DND-41 (cell line): Measurements from ENCODE around the gene PLXDC1.

ENCODE experiments used
- ATAC-seq: fragments of 200-7000 bp; cut with Tn5 transposase; 3 replicates; pipeline ENCODE4 v1.9.1; 2021; ENCODE audit warnings: low read depth; ENCODE audit not compliant: insufficient read depth
- DNase-seq: peaks from one replicate; pipeline ENCODE4 v3.0.0-alpha.2; 2020
- H2AFZ ChIP-seq: 2 replicates; pipeline ENCODE4 v1.6.0; 2012; ENCODE audit warnings: low read depth, low read length
- H3K27ac ChIP-seq: 2 replicates; pipeline ENCODE4 v1.5.1; 2012; ENCODE audit warnings: low read length, inconsistent platforms
- H3K27me3 ChIP-seq: fragments of 200-600 bp; sonication (generic); 2 replicates; pipeline ENCODE4 v1.6.0; 2012; ENCODE audit warnings: low read length, mild to moderate bottlenecking, inconsistent platforms; ENCODE audit not compliant: insufficient read depth, poor library complexity
- H3K36me3 ChIP-seq: 2 replicates; pipeline ENCODE4 v1.5.1; 2012; ENCODE audit warnings: low read length, inconsistent platforms; ENCODE audit not compliant: insufficient read depth
- H3K4me1 ChIP-seq: 2 replicates; pipeline ENCODE4 v1.5.1; 2012; ENCODE audit warnings: mild to moderate bottlenecking, low read length; ENCODE audit not compliant: insufficient read depth
- H3K4me2 ChIP-seq: 2 replicates; pipeline ENCODE4 v1.6.0; 2012; ENCODE audit warnings: mild to moderate bottlenecking, moderate library complexity, low read length, inconsistent platforms; ENCODE audit not compliant: insufficient read depth
- H3K4me3 ChIP-seq, 2 experiments: fragments of 200-600 bp in 1 of 2; shearing (Covaris generic) in 1 of 2; 2 replicates each; pipeline ENCODE4 v1.5.1; 2012 to 2016; ENCODE audit warnings: inconsistent platforms in 2 of 2, low read length in 2 of 2, mild to moderate bottlenecking in 2 of 2, low read depth in 1 of 2, moderate library complexity in 1 of 2
- H3K79me2 ChIP-seq: 2 replicates; pipeline ENCODE4 v1.6.0; 2012; ENCODE audit warnings: low read length, inconsistent platforms; ENCODE audit not compliant: insufficient read depth
- H3K9ac ChIP-seq: 2 replicates; pipeline ENCODE4 v1.6.0; 2012; ENCODE audit warnings: low read depth, mild to moderate bottlenecking, inconsistent platforms, low read length, moderate library complexity
- H3K9me3 ChIP-seq: 2 replicates; pipeline ENCODE4 v1.5.1; 2012; ENCODE audit warnings: low read length, moderate library complexity, mild to moderate bottlenecking, inconsistent platforms; ENCODE audit not compliant: insufficient read depth, severe bottlenecking
- H4K20me1 ChIP-seq: 2 replicates; pipeline ENCODE4 v1.6.0; 2012; ENCODE audit warnings: low read length; ENCODE audit not compliant: insufficient read depth
- EZH2 ChIP-seq: IDR thresholded peaks from 3 replicates; pipeline ENCODE4 v1.6.1; 2012; ENCODE audit warnings: borderline replicate concordance, low read depth, mild to moderate bottlenecking, moderate library complexity, low read length, inconsistent platforms; ENCODE audit not compliant: severe bottlenecking
- TF ChIP-seq, protein P1 (sequence below): IDR thresholded peaks from 2 replicates; pipeline ENCODE4 v1.5.1; 2012; ENCODE audit warnings: borderline replicate concordance, low read length, moderate library complexity, mild to moderate bottlenecking; ENCODE audit not compliant: poor library complexity, severe bottlenecking; ENCODE audit errors: extremely low read depth

The PLXDC1 gene

DNA sequence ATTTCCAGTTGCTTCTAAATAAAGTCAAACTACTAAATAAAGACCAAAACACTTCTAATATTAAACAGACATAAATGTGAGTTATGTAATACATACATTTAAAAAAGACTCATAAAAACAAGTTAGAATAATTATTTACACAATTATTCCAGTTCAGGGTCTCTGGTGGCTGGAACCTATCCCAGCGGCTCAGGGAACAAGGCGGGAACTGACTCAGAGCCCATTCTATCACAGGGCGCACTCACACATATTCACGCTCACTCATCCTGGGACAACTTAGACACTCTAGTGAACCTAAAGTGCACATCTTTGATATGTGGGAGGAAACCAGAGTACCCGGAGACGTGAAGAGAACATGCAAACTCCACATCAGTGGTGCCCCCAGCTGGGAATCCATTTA, 25.0 kb downstream of the PLXDC1 start:
- Histone ChIP-seq H3K9me3 (no peaks in the 10 kb centered on the region), H3K27ac (no peak overlapping the region), H3K4me3 (no peak overlapping the region), H3K4me2 (no peak overlapping the region), H3K4me1 (no peaks in the 10 kb centered on the region), H3K9ac (no peak overlapping the region), H4K20me1 (no peaks in the 10 kb centered on the region), H3K27me3 (no peaks in the 10 kb centered on the region), H3K79me2 (no peaks in the 10 kb centered on the region), H3K36me3 (no peaks in the 10 kb centered on the region), H2AFZ (no peak overlapping the region)
- DNase-seq: no peak
- TF ChIP-seq EZH2: no peak
- TF ChIP-seq, protein P1, sequence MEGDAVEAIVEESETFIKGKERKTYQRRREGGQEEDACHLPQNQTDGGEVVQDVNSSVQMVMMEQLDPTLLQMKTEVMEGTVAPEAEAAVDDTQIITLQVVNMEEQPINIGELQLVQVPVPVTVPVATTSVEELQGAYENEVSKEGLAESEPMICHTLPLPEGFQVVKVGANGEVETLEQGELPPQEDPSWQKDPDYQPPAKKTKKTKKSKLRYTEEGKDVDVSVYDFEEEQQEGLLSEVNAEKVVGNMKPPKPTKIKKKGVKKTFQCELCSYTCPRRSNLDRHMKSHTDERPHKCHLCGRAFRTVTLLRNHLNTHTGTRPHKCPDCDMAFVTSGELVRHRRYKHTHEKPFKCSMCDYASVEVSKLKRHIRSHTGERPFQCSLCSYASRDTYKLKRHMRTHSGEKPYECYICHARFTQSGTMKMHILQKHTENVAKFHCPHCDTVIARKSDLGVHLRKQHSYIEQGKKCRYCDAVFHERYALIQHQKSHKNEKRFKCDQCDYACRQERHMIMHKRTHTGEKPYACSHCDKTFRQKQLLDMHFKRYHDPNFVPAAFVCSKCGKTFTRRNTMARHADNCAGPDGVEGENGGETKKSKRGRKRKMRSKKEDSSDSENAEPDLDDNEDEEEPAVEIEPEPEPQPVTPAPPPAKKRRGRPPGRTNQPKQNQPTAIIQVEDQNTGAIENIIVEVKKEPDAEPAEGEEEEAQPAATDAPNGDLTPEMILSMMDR: no peak
- ATAC-seq: no peak

DNA sequence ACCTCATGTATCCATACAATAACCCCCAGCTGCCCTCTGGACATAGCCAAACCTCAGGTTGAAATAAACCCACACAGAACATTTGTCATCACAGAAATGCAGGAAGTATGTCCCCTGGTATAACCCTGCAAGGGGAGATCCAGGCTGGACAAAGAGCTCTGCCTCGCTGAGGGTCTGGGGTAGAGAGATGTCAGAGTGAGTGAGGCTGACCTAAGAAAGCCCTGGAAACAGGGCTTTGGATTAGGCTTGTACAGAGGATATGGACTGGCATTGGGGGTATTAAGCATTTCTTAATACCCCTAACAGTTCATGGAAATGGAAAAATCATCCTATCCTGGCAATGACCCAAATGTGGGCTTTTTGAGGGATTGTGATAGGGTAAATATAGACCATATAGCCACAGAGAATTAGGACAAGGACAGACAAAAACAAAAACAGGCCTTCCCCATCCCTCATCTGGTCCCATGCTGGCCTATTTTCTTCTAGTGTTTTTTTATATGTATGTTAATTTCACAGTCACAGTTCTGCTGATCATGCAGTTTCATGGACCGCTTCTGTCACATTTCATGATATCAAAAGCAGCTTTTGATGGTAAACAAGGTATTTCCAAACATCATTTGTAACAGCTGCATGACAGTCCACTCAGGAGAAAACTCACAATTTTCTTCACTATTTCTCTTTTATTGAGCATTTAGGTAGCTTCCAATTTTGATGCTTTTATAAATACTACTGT, 26.1 kb downstream of the PLXDC1 start:
- ATAC-seq: no peak
- no peak overlapping the region for H2AFZ ChIP-seq
- TF ChIP-seq EZH2: no peak
- TF ChIP-seq, protein P1: no peak
- no peak overlapping the region for H3K27ac ChIP-seq
- H3K4me2 ChIP-seq: no peak overlapping the region
- H3K4me3 ChIP-seq: no peak overlapping the region
- no peaks in the 10 kb centered on the region for H3K27me3 ChIP-seq
- H3K36me3 ChIP-seq: no peaks in the 10 kb centered on the region
- no peaks in the 10 kb centered on the region for H3K79me2 ChIP-seq
- H3K9ac ChIP-seq: no peak overlapping the region
- DNase-seq: no peak
- H3K4me1 ChIP-seq: no peaks in the 10 kb centered on the region
- no peaks in the 10 kb centered on the region for H3K9me3 ChIP-seq
- H4K20me1 ChIP-seq: no peaks in the 10 kb centered on the region

GRCh38 chr17:39123627-39124026, 27.8 kb downstream of the PLXDC1 start:
- no peaks in the 10 kb centered on the region for H3K9me3 ChIP-seq
- no peak overlapping the region for H2AFZ ChIP-seq
- no peaks in the 10 kb centered on the region for H3K27me3 ChIP-seq
- ATAC-seq (no peak), DNase-seq (no peak)
- no peaks in the 10 kb centered on the region for H3K36me3 ChIP-seq
- TF ChIP-seq, protein P1: no peak
- TF ChIP-seq EZH2: no peak
- no peak overlapping the region for H3K9ac ChIP-seq
- H3K27ac ChIP-seq: no peak overlapping the region
- H3K4me3 ChIP-seq: no peak overlapping the region
- no peaks in the 10 kb centered on the region for H3K79me2 ChIP-seq
- no peak overlapping the region for H3K4me2 ChIP-seq
- H3K4me1 ChIP-seq: no peaks in the 10 kb centered on the region
- H4K20me1 ChIP-seq: no peaks in the 10 kb centered on the region
